ENCODE measurements around the gene NOX4.
"Not testable (repeated sequence)": the region's sequence is repeated elsewhere in the genome, so short reads cannot be mapped to it uniquely, and the experiment has no call there.

Gene NOX4

DNA sequence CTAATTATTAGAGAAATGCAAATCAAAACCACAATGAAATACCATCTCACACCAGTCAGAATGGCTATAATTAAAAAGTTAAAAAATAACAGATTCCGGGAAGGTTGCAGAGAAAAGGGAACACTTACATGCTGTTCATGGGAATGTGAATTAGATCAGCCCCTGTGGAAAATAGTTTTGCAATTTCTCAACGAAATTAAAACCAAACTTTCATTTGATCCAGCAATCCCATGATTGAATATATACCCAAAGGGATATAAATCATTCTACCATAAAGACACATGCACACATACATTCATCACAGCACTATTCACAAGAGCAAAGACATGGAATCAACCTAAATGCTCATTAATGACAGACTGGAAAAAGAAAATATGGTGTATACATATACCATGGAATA lies 32.5 kb downstream of the NOX4 start:
- DNase-seq (ENCODE audit: low read depth, low spot score), result no peak

DNA sequence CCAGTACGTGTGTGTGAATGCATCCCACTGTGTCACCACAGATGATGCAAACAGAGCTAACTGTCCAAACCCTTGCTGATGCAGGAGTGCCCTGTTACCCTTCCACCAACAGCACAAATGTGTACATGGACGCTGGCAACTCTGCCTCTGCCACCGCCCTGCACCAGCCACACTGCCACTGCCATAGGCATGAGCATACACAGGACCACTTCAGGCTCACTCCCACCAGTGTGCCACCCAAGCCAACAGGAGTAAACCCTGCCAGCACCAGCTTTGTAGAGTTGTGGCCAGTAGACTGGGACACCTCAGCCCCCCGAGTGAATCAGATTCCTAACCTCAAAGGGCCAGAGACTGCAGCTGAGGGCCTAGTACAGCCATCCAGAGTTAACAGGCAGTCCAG lies 34.0 kb downstream of the NOX4 start:
- no peak for DNase-seq (ENCODE audit: low read depth, low spot score)

DNA sequence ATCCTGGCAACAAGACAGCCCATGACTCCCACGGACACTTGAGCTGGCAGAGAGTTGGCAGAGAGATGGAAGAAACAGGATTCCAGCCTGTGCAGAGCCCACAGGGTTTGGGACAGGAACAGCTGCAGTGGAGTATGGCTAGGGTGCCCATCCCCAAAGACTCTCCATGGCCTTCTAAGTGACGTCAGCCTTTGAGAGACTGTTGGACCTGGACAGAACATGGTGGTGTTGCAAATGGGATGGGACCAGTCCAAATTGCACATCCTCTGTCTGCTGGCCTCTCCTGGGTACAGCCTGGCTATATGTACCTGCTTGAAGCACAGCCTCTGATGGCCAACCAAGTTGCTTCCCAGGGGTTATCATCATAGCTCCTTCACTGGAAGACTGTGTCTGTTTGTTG lies 34.5 kb downstream of the NOX4 start:
- DNase-seq (ENCODE audit: low read depth, low spot score), result no peak

- DNase-seq (ENCODE audit: low read depth, low spot score), result no peak
Observed at GRCh38 chr11:89452780-89453179, 38.4 kb downstream of the NOX4 start.

- DNase-seq (ENCODE audit: low read depth, low spot score), result no peak
Observed at GRCh38 chr11:89447845-89448244, 43.3 kb downstream of the NOX4 start.

DNA sequence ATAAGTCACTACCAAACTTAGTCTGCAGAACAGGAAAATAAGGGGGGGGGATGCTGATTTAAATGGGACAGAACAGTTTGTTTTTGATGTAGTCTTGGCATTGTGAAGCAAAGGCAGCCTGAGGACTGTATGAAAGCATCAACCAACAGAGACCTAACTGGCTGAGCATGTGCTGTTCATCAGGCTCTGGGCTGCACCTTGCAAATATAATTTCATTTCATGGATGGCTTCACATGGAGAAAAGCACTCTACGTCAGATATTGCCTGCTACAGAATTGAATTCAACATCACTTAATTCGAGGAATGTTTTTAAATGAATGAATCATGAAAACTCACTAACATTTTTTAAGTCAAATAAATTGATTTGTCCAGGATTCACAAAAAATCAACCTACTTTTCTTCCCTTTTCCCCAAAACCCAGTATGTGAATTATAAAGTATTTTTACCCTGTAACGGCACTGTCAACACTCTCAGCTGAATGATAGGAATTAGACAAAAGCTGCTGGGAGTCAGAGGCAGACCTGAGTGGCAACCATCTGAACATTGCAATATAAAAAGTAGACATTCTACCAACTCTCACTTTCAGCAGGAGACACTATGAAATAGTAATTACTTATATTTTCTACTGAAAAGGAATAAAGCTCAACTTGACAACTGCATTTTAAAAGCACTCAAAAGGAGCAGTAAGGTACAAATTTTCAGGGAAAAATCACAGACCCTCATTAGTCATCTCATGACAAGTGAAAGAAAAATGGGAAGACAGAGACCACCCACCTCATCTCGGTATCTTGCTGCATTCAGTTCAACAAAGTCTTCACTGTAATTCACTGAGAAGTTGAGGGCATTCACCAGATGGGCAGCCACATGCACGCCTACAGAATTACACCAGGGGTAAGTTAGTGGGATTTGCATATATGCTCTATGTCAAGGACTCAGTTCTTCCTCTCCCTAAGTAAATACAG lies 47.5 kb downstream of the NOX4 start:
- no peak for DNase-seq (ENCODE audit: low read depth, low spot score)

DNA sequence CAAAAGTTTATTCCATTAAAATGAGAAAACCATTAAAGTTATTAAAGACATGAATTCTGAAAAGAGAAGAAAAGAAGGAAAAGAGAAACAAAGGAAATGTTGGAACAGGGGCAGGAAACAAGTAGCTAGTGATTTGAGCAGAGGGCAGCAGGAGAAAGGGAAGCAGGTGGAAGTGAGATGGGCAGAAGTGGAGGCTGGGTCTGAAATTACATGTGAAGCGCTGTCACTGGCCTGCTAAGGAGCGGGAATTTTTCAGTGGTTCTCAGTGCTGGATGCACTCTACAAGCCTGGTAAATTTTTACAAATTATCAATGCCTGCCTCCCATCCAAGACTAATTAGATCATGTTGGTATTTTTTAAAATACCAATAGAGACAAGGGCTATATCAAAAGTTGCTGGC lies 48.4 kb downstream of the NOX4 start:
- DNase-seq (ENCODE audit: low read depth, low spot score), result no peak

- no peak for DNase-seq (ENCODE audit: low read depth, low spot score)
Observed at GRCh38 chr11:89441606-89442005, 49.6 kb downstream of the NOX4 start.

DNA sequence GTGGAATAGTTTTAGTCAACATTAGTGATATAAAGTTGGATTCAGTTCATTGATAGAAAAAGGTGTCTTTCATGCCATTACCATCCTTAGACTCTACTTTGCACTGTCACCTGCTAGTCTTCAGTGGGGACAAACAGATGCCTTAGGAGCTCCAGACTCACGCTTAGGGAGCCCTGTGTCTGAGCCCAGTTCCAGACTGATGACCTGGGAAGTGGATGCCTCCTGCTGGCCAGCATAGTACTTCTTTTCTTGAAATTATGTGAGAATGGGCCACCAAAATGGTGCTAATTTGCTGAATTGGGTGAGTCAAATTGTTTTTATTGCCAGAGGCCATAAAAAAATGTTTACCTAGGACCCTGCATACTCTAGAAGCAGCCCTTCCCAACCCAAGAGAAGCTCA lies 53.9 kb downstream of the NOX4 start:
- DNase-seq (ENCODE audit: low read depth, low spot score), result no peak

- DNase-seq (ENCODE audit: low read depth, low spot score), result no peak
Observed at GRCh38 chr11:89436071-89436470, 55.1 kb downstream of the NOX4 start.

GRCh38 chr11:89433278-89433677 lies 57.9 kb downstream of the NOX4 start:
- DNase-seq (ENCODE audit: low read depth, low spot score), result no peak

DNA sequence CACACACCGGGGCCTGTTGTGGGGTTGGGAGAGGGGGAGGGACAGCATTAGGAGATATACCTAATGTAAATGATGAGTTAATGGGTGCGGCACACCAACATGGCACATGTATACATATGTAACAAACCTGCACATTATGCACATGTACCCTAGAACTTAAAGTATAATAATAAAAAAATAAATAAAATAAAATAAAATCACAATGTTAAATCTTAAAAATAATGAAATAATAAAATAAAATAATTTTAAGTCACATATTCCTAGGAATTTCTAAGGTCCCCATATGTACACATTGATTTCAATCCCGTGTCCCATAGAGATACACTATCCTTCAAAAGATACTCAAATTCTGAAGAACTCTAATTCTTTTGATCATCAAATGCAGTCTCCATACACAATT lies 59.0 kb downstream of the NOX4 start:
- DNase-seq (ENCODE audit: low read depth, low spot score), result not testable (repeated sequence)

- DNase-seq (ENCODE audit: low read depth, low spot score), result not testable (repeated sequence)
Observed at GRCh38 chr11:89426501-89426900, 64.7 kb downstream of the NOX4 start.

GRCh38 chr11:89421718-89422117 lies 69.5 kb downstream of the NOX4 start:
- no peak for DNase-seq (ENCODE audit: low read depth, low spot score)

GRCh38 chr11:89420981-89421380 lies 70.2 kb downstream of the NOX4 start:
- DNase-seq (ENCODE audit: low read depth, low spot score), result no peak

DNA sequence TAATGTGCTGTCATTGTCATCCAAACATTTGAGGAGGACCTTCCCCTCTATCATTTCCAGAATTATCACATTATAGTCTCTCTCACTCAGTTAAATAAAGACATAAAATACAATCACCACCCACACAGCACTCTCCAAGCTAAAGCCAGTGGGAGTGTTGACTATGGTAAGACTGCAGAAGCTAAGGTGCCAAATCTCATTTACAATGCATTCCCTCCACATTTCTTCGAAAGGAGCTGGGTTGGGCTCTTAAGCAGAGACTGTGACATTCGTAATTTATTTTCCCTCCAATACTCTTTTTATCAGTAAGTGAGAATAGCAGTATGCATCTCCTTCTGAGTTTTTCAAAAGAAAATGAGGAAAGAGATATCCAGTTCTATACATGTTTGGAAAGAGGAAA lies 74.2 kb downstream of the NOX4 start:
- DNase-seq (ENCODE audit: low read depth, low spot score), result no peak

- not testable (repeated sequence) for DNase-seq (ENCODE audit: low read depth, low spot score)
Observed at GRCh38 chr11:89411112-89411511, 80.1 kb downstream of the NOX4 start.

DNA sequence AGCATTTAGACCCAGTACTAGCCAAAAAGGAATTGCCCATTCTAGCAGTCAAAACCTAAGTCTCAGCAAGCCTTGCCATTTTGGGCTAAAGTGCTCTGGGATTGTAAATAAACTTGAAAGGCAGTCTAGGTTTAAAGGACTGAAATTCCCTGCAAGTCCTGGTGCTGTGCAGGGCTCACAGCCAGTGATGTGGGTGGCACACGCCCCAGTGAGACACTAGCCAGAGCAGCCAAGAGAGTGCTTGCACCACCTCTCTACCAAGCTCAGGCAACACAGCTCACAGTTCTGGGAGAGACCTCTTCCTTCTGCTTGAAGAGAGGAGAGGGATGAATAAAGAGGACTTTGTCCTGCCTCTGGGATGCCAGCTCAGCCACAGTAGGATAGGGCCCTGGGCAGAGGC lies 80.5 kb downstream of the NOX4 start:
- not testable (repeated sequence) for DNase-seq (ENCODE audit: low read depth, low spot score)

DNA sequence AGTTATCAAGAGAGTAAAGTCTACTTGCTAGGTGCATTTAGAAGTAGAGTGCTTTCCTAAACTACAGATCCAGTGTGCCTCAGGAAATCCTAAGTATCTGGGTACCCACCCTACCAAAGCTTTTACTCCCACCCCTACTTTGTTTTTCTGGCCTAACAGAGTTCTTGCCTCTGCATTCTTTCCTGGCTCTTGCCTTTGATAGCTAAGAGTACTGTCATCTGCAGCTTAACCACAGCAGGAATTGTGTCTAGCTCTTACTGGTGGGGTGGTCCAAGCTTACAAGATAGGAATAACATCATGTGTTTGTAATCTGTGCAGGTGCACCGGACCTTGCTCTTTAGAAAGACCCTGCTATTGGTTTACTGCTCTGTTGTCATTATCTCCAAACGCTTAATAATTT lies 82.7 kb downstream of the NOX4 start:
- not testable (repeated sequence) for DNase-seq (ENCODE audit: low read depth, low spot score)

GRCh38 chr11:89405629-89406028 lies 85.5 kb downstream of the NOX4 start:
- DNase-seq (ENCODE audit: low read depth, low spot score), result no peak

GRCh38 chr11:89391654-89392053 lies 99.5 kb downstream of the NOX4 start:
- DNase-seq (ENCODE audit: low read depth, low spot score), result not testable (repeated sequence)

DNA sequence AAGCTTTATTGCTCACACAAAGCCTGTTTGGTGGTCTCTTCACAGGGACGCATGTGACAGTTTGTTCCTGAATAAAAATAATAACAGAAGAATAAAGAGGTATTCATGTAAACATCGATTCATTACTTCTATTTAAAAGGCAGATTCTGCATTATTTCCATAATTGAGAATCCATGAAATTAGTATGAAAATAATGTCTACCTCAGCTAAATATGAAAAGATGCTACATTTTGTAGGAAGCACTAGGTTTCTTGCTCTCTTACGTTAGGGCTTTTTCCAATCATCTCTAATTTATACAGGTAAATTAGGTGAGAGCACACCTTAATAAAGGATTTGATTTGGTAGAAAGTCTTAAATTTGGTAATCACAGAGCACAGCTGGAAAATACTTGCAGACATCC lies 103.7 kb downstream of the NOX4 start:
- not testable (repeated sequence) for DNase-seq (ENCODE audit: low read depth, low spot score)

- DNase-seq (ENCODE audit: low read depth, low spot score), result not testable (repeated sequence)
Observed at GRCh38 chr11:89382986-89383385, 108.2 kb downstream of the NOX4 start.

Measured in activated naive CD8-positive, alpha-beta T cell treated with anti-CD3 and anti-CD28 coated beads, Interleukin-2, amount 50 U/mL, for 16 hours (primary cell).